GM15510 (cell line): ENCODE measurements around the gene CPZ.

ENCODE experiments used
- POLR2A ChIP-seq: IDR thresholded peaks from 3 replicates; pipeline ENCODE4 v1.6.1; 2011; ENCODE audit warnings: borderline replicate concordance; ENCODE audit not compliant: insufficient read length; ENCODE audit errors: extremely low read depth

CPZ gene

GRCh38 chr4:8592366-8593263 is at the start of gene CPZ:
TSS of gene CPZ (plus strand) at chr4:8592765. CDS start at chr4:8592834, 69 bp downstream.
- TF ChIP-seq POLR2A, result no peak

- no peak for TF ChIP-seq POLR2A
Measured at GRCh38 chr4:8542776-8543525, 49.6 kb upstream of the CPZ start.

- TF ChIP-seq POLR2A, result no peak
Measured at GRCh38 chr4:8543623-8544022, 48.9 kb upstream of the CPZ start.

GRCh38 chr4:8544282-8544681 is 48.3 kb upstream of the CPZ start:
- no peak for TF ChIP-seq POLR2A

GRCh38 chr4:8544741-8545438 is 47.7 kb upstream of the CPZ start:
- no peak for TF ChIP-seq POLR2A

- TF ChIP-seq POLR2A, result no peak
Measured at GRCh38 chr4:8545439-8545765, 47.2 kb upstream of the CPZ start.

- TF ChIP-seq POLR2A, result no peak
Measured at GRCh38 chr4:8546766-8547107, 45.8 kb upstream of the CPZ start.

GRCh38 chr4:8547108-8547911 is 45.3 kb upstream of the CPZ start:
- no peak for TF ChIP-seq POLR2A

- no peak for TF ChIP-seq POLR2A
Measured at GRCh38 chr4:8547912-8548730, 44.4 kb upstream of the CPZ start.

GRCh38 chr4:8548731-8549351 is 43.7 kb upstream of the CPZ start:
- no peak for TF ChIP-seq POLR2A

GRCh38 chr4:8549352-8549931 is 43.1 kb upstream of the CPZ start:
- no peak for TF ChIP-seq POLR2A

- TF ChIP-seq POLR2A, result no peak
Measured at GRCh38 chr4:8550691-8551090, 41.9 kb upstream of the CPZ start.

- TF ChIP-seq POLR2A, result no peak
Measured at GRCh38 chr4:8552024-8552423, 40.5 kb upstream of the CPZ start.
